ENCODE data around the gene CMAS. TPM values are rescaled to one million over a fixed set of nuclear protein-coding genes. Genes with fewer than 3 reads are reported as not detected.

Gene CMAS
- total RNA-seq, 2 donors from 2014 or later = 50.2 to 87.3 TPM

DNA sequence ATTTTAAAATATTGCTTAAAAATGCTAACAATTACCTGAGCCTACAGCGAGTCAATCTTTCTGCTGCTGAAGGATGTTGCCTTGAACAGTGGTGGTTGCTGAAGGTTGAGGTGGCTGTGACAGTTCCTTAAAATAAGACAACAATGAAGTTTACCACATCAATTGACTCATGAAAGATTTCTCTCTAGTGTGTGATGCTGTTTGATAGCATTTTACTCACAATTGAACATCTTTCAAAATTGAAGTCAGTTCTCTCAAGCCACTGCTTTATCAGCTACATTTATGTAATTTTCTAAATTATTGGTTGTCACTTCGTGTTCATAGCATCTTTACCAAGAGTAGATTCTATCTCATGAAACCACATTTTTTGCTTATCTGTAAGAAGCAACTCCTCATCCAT lies 20.3 kb downstream of the CMAS start:
- DNase-seq = no peak
- Mint-ChIP-seq H3K9me3 (no peaks in the 10 kb centered on the region), H3K27me3 (ENCODE audit: insufficient read depth) (no peaks in the 10 kb centered on the region), H3K27ac (no peak overlapping the region), H3K36me3 (ENCODE audit: low read depth) (peaks cover 37% of the 10 kb centered on the region), H3K4me1 (peaks cover 2% of the 10 kb centered on the region), H3K4me3 (no peak overlapping the region)
- no peaks in the 10 kb centered on the region for H3K4me1 ChIP-seq (ENCODE audit: control insufficient read depth, insufficient read depth, low read length)
- H3K9me3 ChIP-seq (ENCODE audit: control insufficient read depth, low read length) = no peaks in the 10 kb centered on the region
- no peaks in the 10 kb centered on the region for H3K27me3 ChIP-seq (ENCODE audit: control insufficient read depth, insufficient read depth, low read length, poor library complexity, severe bottlenecking)
- no peak overlapping the region for H3K9ac ChIP-seq (ENCODE audit: extremely low read depth, low read length, poor library complexity, severe bottlenecking)
- peaks cover 41% of the 10 kb centered on the region for H3K36me3 ChIP-seq (ENCODE audit: control insufficient read depth, insufficient read depth, low read length)
- no peak overlapping the region for H3K4me3 ChIP-seq (ENCODE audit: low read length)
- no peak overlapping the region for H3K27ac ChIP-seq (ENCODE audit: low read depth, low read length)
- WGBS, 2 experiments (ENCODE audit: insufficient coverage in 1 of 2, insufficient read length in 1 of 2) = 96 to 100% methylated on average over 1 to 2 of the region's 2 CpGs
- TF ChIP-seq, protein P1, sequence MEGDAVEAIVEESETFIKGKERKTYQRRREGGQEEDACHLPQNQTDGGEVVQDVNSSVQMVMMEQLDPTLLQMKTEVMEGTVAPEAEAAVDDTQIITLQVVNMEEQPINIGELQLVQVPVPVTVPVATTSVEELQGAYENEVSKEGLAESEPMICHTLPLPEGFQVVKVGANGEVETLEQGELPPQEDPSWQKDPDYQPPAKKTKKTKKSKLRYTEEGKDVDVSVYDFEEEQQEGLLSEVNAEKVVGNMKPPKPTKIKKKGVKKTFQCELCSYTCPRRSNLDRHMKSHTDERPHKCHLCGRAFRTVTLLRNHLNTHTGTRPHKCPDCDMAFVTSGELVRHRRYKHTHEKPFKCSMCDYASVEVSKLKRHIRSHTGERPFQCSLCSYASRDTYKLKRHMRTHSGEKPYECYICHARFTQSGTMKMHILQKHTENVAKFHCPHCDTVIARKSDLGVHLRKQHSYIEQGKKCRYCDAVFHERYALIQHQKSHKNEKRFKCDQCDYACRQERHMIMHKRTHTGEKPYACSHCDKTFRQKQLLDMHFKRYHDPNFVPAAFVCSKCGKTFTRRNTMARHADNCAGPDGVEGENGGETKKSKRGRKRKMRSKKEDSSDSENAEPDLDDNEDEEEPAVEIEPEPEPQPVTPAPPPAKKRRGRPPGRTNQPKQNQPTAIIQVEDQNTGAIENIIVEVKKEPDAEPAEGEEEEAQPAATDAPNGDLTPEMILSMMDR (conservative IDR thresholded peaks at IDR 0.05) = no peak

DNA sequence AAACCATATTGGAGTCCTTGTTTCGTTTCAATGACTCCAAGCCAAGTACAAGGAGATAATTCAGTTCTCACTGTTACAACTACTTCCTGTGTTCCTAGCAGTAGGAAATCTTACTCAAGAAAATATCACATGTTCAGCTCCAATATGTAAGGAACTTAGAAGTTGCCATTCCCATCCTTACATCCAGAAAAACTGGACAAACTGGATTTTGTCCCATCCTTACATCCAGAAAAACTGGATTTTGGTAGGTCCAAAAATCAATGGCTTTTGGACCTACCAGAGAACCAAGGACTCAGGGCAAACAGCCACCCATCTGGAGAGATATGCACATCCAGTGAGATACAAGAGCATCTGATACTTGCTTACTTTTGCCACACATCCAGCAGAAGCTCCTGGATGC lies 23.8 kb downstream of the CMAS start:
- Histone ChIP-seq H3K27ac (ENCODE audit: low read depth, low read length) (no peak overlapping the region), H3K27me3 (ENCODE audit: control insufficient read depth, insufficient read depth, low read length, poor library complexity, severe bottlenecking) (no peaks in the 10 kb centered on the region), H3K36me3 (ENCODE audit: control insufficient read depth, insufficient read depth, low read length) (peaks cover 18% of the 10 kb centered on the region), H3K9me3 (ENCODE audit: control insufficient read depth, low read length) (peaks cover 6% of the 10 kb centered on the region), H3K9ac (ENCODE audit: extremely low read depth, low read length, poor library complexity, severe bottlenecking) (no peak overlapping the region), H3K4me3 (ENCODE audit: low read length) (no peak overlapping the region), H3K4me1 (ENCODE audit: control insufficient read depth, insufficient read depth, low read length) (no peaks in the 10 kb centered on the region)
- Mint-ChIP-seq H3K36me3 (ENCODE audit: low read depth) (peaks cover 23% of the 10 kb centered on the region), H3K4me3 (no peak overlapping the region), H3K4me1 (peaks cover 2% of the 10 kb centered on the region), H3K9me3 (peaks cover 21% of the 10 kb centered on the region), H3K27me3 (ENCODE audit: insufficient read depth) (no peaks in the 10 kb centered on the region), H3K27ac (no peak overlapping the region)
- TF ChIP-seq, protein P1 (conservative IDR thresholded peaks at IDR 0.05) = no peak
- 90% methylated on average over 1 of the region's 1 CpG; no CpG with 5 or more reads in 1 of the 2 experiments for WGBS, 2 experiments (ENCODE audit: insufficient coverage in 1 of 2, insufficient read length in 1 of 2)
- DNase-seq = no peak

GRCh38 chr12:22082190-22082701 lies 36.2 kb downstream of the CMAS start:
- H3K4me1 ChIP-seq (ENCODE audit: control insufficient read depth, insufficient read depth, low read length) = no peaks in the 10 kb centered on the region
- Mint-ChIP-seq H3K27ac (no peak overlapping the region), H3K27me3 (ENCODE audit: insufficient read depth) (peaks cover 2% of the 10 kb centered on the region), H3K9me3 (no peaks in the 10 kb centered on the region), H3K4me1 (peaks cover 8% of the 10 kb centered on the region), H3K4me3 (no peak overlapping the region), H3K36me3 (ENCODE audit: low read depth) (no peaks in the 10 kb centered on the region)
- DNase-seq = peak; percentile 60
- no peaks in the 10 kb centered on the region for H3K9me3 ChIP-seq (ENCODE audit: control insufficient read depth, low read length)
- 91 to 93% methylated on average over 8 to 10 of the region's 10 CpGs for WGBS, 2 experiments (ENCODE audit: insufficient coverage in 1 of 2, insufficient read length in 1 of 2)
- TF ChIP-seq, protein P1 (conservative IDR thresholded peaks at IDR 0.05) = no peak
- H3K36me3 ChIP-seq (ENCODE audit: control insufficient read depth, insufficient read depth, low read length) = no peaks in the 10 kb centered on the region
- H3K27ac ChIP-seq (ENCODE audit: low read depth, low read length) = no peak overlapping the region
- no peak overlapping the region for H3K4me3 ChIP-seq (ENCODE audit: low read length)
- H3K9ac ChIP-seq (ENCODE audit: extremely low read depth, low read length, poor library complexity, severe bottlenecking) = no peak overlapping the region
- no peaks in the 10 kb centered on the region for H3K27me3 ChIP-seq (ENCODE audit: control insufficient read depth, insufficient read depth, low read length, poor library complexity, severe bottlenecking)
